ENCODE measurements around the gene NMNAT3.

DNA sequence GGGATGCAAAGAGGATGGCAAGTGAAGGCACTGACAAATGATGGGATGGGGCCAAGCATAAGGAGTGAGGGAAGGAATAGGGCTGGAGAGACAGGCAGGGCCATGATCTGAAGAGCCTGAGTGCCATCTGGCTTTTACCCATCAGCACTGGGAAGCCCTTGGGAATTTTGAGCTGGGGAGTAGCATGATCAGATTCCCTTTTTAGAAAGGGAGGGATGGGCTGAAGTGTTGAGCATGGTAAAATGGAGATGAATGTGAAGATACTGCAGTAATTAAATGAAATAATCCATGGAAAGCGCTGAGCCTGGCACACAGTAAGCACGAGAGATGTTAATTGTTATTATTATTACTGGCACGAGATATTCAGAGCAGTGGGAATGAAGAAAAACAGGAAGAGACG is 148.1 kb downstream of the NMNAT3 start:
- TF ChIP-seq, protein P1, sequence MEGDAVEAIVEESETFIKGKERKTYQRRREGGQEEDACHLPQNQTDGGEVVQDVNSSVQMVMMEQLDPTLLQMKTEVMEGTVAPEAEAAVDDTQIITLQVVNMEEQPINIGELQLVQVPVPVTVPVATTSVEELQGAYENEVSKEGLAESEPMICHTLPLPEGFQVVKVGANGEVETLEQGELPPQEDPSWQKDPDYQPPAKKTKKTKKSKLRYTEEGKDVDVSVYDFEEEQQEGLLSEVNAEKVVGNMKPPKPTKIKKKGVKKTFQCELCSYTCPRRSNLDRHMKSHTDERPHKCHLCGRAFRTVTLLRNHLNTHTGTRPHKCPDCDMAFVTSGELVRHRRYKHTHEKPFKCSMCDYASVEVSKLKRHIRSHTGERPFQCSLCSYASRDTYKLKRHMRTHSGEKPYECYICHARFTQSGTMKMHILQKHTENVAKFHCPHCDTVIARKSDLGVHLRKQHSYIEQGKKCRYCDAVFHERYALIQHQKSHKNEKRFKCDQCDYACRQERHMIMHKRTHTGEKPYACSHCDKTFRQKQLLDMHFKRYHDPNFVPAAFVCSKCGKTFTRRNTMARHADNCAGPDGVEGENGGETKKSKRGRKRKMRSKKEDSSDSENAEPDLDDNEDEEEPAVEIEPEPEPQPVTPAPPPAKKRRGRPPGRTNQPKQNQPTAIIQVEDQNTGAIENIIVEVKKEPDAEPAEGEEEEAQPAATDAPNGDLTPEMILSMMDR (optimal IDR thresholded peaks at IDR 0.05 in 1 of 3, IDR thresholded peaks at IDR 0.05 in 1 of 3, conservative IDR thresholded peaks at IDR 0.05 in 1 of 3; ENCODE audit: extremely low read depth in 1 of 3, insufficient read depth in 2 of 3, low read length in 3 of 3) = no peak
- TF ChIP-seq EZH2 (IDR thresholded peaks at IDR 0.05; ENCODE audit: low read length) = no peak

Measured in keratinocyte (primary cell).